Measurements from ENCODE around the gene TMEM132E.

GRCh38 chr17:34571428-34572130 lies 7.8 kb upstream of the TMEM132E start:
- no peak for TF ChIP-seq POLR2A (IDR thresholded peaks at IDR 0.05)
- TF ChIP-seq CTCF (IDR thresholded peaks at IDR 0.05 in 8 of 11, conservative IDR thresholded peaks at IDR 0.05 in 3 of 11): no peak
- TF ChIP-seq POLR2AphosphoS5 (IDR thresholded peaks at IDR 0.05): no peak
